ENCODE results near the gene OR5D16. TPM values are rescaled to one million over a fixed set of nuclear protein-coding genes. Genes with fewer than 3 reads are reported as not detected.

OR5D16 gene
- total RNA-seq, 1 donor from 2014 or later: not detected

- Mint-ChIP-seq H3K4me1 (no peaks in the 10 kb centered on the region), H3K36me3 (no peaks in the 10 kb centered on the region), H3K27ac (no peak within 1 kb of the TSS), H3K27me3 (ENCODE audit: low read depth) (no peaks in the 10 kb centered on the region), H3K9me3 (peaks cover 65% of the 10 kb centered on the region), H3K4me3 (no peak within 1 kb of the TSS)
- DNase-seq (ENCODE audit: low spot score in 2 of 2, unreplicated experiment in 2 of 2): no peak
- TF ChIP-seq CTCF (IDR thresholded peaks at IDR 0.05; ENCODE audit: unreplicated experiment): no peak
Measured at GRCh38 chr11:55811067-55811466, 27.5 kb upstream of the OR5D16 start, which contains the start of gene OR5L1. TSS of gene OR5L1 (plus strand) at chr11:55811367. CDS start at chr11:55811467, 100 bp downstream.

DNA sequence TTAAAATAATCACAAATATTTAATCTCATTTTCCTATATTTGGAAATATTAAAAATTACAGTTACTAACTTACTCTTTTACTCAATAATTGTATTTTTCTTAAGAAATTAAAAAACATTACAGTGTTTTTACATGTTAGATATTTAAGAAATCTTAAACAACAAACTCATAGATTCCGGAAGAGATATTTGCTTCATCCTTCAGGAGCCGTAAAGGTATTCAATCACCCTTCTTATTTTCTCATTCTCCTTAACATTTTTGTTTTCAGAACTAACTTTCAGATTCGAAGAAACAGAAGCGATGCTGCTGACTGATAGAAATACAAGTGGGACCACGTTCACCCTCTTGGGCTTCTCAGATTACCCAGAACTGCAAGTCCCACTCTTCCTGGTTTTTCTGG is 19.2 kb upstream of the OR5D16 start, which contains the start of gene OR5D18:
Gene OR5D18 (plus strand): TSS at position 301 of the 400 bp plus-strand sequence. CDS start 0 bp downstream, at position 301.
- peaks cover 62% of the 10 kb centered on the region for H3K9me3 Mint-ChIP-seq
- no peaks in the 10 kb centered on the region for H3K27me3 Mint-ChIP-seq (ENCODE audit: low read depth)
- no peaks in the 10 kb centered on the region for H3K4me1 Mint-ChIP-seq
- DNase-seq (ENCODE audit: low spot score in 2 of 2, unreplicated experiment in 2 of 2): no peak
- TF ChIP-seq CTCF (IDR thresholded peaks at IDR 0.05; ENCODE audit: unreplicated experiment): no peak
- H3K36me3 Mint-ChIP-seq: no peaks in the 10 kb centered on the region
- H3K27ac Mint-ChIP-seq: no peak within 1 kb of the TSS
- H3K4me3 Mint-ChIP-seq: no peak within 1 kb of the TSS

DNA sequence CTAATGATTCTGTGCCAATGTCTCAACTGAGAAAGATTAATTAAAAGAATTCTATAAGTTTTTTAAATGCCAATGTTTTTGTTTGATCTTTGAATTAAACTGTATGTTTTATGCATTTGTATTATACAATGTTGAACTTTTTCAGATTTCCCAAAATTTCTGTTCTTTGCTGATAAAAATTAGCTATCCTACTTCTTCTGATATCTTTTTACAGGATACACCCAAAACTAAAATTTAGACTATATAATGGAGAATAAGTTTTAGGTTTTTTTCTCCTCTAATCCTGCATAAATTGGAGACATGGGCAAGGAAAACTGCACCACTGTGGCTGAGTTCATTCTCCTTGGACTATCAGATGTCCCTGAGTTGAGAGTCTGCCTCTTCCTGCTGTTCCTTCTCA is 11.6 kb upstream of the OR5D16 start, which contains the start of gene OR5L2:
Gene OR5L2 (plus strand): TSS at position 301 of the 400 bp plus-strand sequence. CDS start 0 bp downstream, at position 301.
- DNase-seq (ENCODE audit: low spot score in 2 of 2, unreplicated experiment in 2 of 2): no peak
- no peaks in the 10 kb centered on the region for H3K27me3 Mint-ChIP-seq (ENCODE audit: low read depth)
- H3K4me1 Mint-ChIP-seq: no peaks in the 10 kb centered on the region
- H3K36me3 Mint-ChIP-seq: no peaks in the 10 kb centered on the region
- no peak within 1 kb of the TSS for H3K27ac Mint-ChIP-seq
- no peak within 1 kb of the TSS for H3K4me3 Mint-ChIP-seq
- no peak for TF ChIP-seq CTCF (IDR thresholded peaks at IDR 0.05; ENCODE audit: unreplicated experiment)
- peaks cover 64% of the 10 kb centered on the region for H3K9me3 Mint-ChIP-seq

DNA sequence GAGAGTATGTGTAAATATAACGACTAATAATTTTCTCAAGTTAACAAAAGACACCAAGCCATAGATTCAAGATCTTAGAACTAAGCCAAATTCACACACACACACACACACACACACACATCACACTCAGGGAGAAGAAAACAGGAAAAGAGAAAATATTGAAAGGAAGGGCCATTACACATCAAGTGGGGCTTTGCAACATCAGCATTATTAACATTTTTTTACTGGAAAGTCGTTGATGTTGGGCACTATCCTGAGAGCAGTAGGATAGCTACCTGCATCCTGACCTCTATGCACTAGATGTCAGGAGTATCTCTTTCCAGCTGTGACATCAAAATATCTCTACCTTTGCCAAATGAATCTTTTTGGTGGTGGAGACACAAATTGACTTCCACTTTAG is 8.9 kb downstream of the OR5D16 start:
- no peaks in the 10 kb centered on the region for H3K27me3 Mint-ChIP-seq (ENCODE audit: low read depth)
- H3K36me3 Mint-ChIP-seq: no peaks in the 10 kb centered on the region
- H3K4me3 Mint-ChIP-seq: no peak overlapping the region
- H3K9me3 Mint-ChIP-seq: peaks cover 63% of the 10 kb centered on the region
- no peak overlapping the region for H3K27ac Mint-ChIP-seq
- TF ChIP-seq CTCF (IDR thresholded peaks at IDR 0.05; ENCODE audit: unreplicated experiment): no peak
- DNase-seq (ENCODE audit: low spot score in 2 of 2, unreplicated experiment in 2 of 2): no peak
- H3K4me1 Mint-ChIP-seq: no peaks in the 10 kb centered on the region

DNA sequence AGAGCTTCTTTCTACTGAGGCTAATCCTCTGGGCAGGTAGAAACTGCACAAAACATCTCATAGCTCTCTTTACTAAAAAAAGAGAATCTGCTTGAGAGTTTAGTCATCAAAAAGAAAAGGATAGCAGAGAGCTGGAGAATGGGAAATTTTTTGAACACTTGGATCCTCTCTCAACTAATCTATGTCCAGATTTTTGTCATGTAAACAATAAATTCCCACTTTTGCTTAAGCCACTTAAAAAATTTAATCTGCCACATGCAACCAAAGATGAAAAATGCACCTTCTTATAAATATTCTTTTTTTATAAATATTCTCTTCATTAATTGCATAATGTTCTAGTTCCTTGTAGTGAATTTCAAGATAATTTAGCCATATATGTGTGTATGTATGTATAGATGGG is 10.5 kb downstream of the OR5D16 start:
- H3K9me3 Mint-ChIP-seq: peaks cover 75% of the 10 kb centered on the region
- TF ChIP-seq CTCF (IDR thresholded peaks at IDR 0.05; ENCODE audit: unreplicated experiment): no peak
- H3K4me1 Mint-ChIP-seq: no peaks in the 10 kb centered on the region
- DNase-seq (ENCODE audit: low spot score in 2 of 2, unreplicated experiment in 2 of 2): no peak
- H3K27ac Mint-ChIP-seq: no peak overlapping the region
- H3K27me3 Mint-ChIP-seq (ENCODE audit: low read depth): no peaks in the 10 kb centered on the region
- no peak overlapping the region for H3K4me3 Mint-ChIP-seq
- no peaks in the 10 kb centered on the region for H3K36me3 Mint-ChIP-seq

DNA sequence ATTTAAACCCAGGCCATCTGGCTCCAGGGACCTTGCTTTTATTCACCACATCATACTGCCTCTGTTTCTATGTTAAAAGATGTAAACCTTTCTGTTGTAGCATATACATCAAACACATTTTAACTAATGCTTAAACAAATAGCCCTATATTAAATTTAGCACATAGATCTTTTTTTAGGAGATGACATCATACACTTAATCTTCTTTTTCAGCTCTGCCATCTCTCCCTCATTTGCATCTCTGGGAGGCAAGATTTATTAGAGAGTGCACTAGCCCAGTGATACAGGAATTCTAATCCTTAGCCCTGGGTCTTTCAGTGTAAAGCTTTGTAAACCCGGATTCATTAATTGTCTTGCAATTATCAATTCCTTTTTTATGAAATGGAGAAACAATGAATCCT is 13.6 kb downstream of the OR5D16 start:
- Mint-ChIP-seq H3K4me3 (no peak overlapping the region), H3K36me3 (no peaks in the 10 kb centered on the region), H3K9me3 (peaks cover 65% of the 10 kb centered on the region), H3K4me1 (no peaks in the 10 kb centered on the region), H3K27ac (no peak overlapping the region), H3K27me3 (ENCODE audit: low read depth) (no peaks in the 10 kb centered on the region)
- DNase-seq (ENCODE audit: low spot score in 2 of 2, unreplicated experiment in 2 of 2): no peak
- no peak for TF ChIP-seq CTCF (IDR thresholded peaks at IDR 0.05; ENCODE audit: unreplicated experiment)

Measured in mesothelial cell of epicardium (in vitro differentiated cells).